GM12801 (cell line): ENCODE data around the gene FOLR2.

Experiments
- CTCF ChIP-seq: IDR thresholded peaks from one replicate; pipeline ENCODE4 v1.5.1; 2011; ENCODE audit warnings: control low read depth; ENCODE audit not compliant: insufficient read length; ENCODE audit errors: extremely low read depth

Gene FOLR2

GRCh38 chr11:72208281-72208680 lies 8.3 kb upstream of the FOLR2 start:
- TF ChIP-seq CTCF, result no peak

GRCh38 chr11:72209101-72209500 lies 7.5 kb upstream of the FOLR2 start:
- no peak for TF ChIP-seq CTCF

GRCh38 chr11:72217841-72218240 lies 1.2 kb downstream of the FOLR2 start:
- TF ChIP-seq CTCF, result no peak

GRCh38 chr11:72218251-72218745 lies 1.7 kb downstream of the FOLR2 start:
- no peak for TF ChIP-seq CTCF

- no peak for TF ChIP-seq CTCF
Measured at GRCh38 chr11:72220696-72221363, 4.2 kb downstream of the FOLR2 start.

GRCh38 chr11:72221386-72222075 lies 4.9 kb downstream of the FOLR2 start:
- TF ChIP-seq CTCF, result no peak

GRCh38 chr11:72222106-72222891 lies 5.7 kb downstream of the FOLR2 start:
- TF ChIP-seq CTCF, result no peak
